K562 (cell line): Measurements from ENCODE around the gene MGA.

ENCODE experiments used
- BHLHE40 ChIP-seq: IDR thresholded peaks from 2 replicates; pipeline ENCODE4 v1.6.1; 2011; ENCODE audit warnings: low read length, improper control_type of control experiment
- CTCF ChIP-seq, 3 experiments: IDR thresholded peaks in 2 of 3; conservative IDR thresholded peaks in 1 of 3; 2 replicates each; pipeline ENCODE4 v1.5.1; 2011 to 2012; ENCODE audit warnings: low read length in 3 of 3, mild to moderate bottlenecking in 3 of 3, control low read depth in 2 of 3, improper control_type of control experiment in 1 of 3, inconsistent platforms in 1 of 3, low read depth in 1 of 3, mixed read lengths in 1 of 3, moderate library complexity in 1 of 3; ENCODE audit not compliant: insufficient read depth in 2 of 3
- ETS1 ChIP-seq: conservative IDR thresholded peaks from 2 replicates; pipeline ENCODE4 v1.6.1; 2011; ENCODE audit warnings: low read depth, mild to moderate bottlenecking, low read length; ENCODE audit not compliant: control insufficient read depth
- FIP1L1 ChIP-seq: fragments of 200-400 bp; formaldehyde crosslinking; IDR thresholded peaks from 2 replicates; pipeline ENCODE4 v1.6.1; 2018; ENCODE audit warnings: mild to moderate bottlenecking, low read depth, low read length; ENCODE audit not compliant: poor library complexity, severe bottlenecking
- JUND ChIP-seq, 2 experiments: IDR thresholded peaks; 2 replicates in 1 of 2; 3 replicates in 1 of 2; pipeline ENCODE4 v1.6.1; 2011; ENCODE audit warnings: borderline replicate concordance in 2 of 2, low read depth in 2 of 2, low read length in 2 of 2, improper control_type of control experiment in 1 of 2, missing biosample characterization in 1 of 2, missing genetic modification characterization in 1 of 2, missing genetic modification reagents in 1 of 2
- KDM1A ChIP-seq, 2 experiments: fragments of 450-650 bp; IDR thresholded peaks; 2 replicates each; pipeline ENCODE4 v1.6.1; 2016; ENCODE audit warnings: mild to moderate bottlenecking in 2 of 2
- NRF1 ChIP-seq, 2 experiments: fragments of 450-650 bp; IDR thresholded peaks in 1 of 2; conservative IDR thresholded peaks in 1 of 2; 2 replicates each; pipeline ENCODE4 v1.6.1; 2014; ENCODE audit warnings: mild to moderate bottlenecking in 2 of 2
- POLR2A ChIP-seq: fragments of 450-650 bp; conservative IDR thresholded peaks from 2 replicates; pipeline ENCODE4 v1.6.1; 2016
- RFX7 ChIP-seq: fragments of 250-450 bp; sonication (Bioruptor Pico); IDR thresholded peaks from 2 replicates; pipeline ENCODE4 v1.5.1; 2021; ENCODE audit warnings: mild to moderate bottlenecking
- TF ChIP-seq, protein P1 (sequence below): fragments of 250-450 bp; sonication (Bioruptor Pico); IDR thresholded peaks from 2 replicates; pipeline ENCODE4 v1.8.0; 2021; ENCODE audit warnings: borderline replicate concordance, mild to moderate bottlenecking, moderate library complexity; ENCODE audit not compliant: poor library complexity, severe bottlenecking

DNA sequence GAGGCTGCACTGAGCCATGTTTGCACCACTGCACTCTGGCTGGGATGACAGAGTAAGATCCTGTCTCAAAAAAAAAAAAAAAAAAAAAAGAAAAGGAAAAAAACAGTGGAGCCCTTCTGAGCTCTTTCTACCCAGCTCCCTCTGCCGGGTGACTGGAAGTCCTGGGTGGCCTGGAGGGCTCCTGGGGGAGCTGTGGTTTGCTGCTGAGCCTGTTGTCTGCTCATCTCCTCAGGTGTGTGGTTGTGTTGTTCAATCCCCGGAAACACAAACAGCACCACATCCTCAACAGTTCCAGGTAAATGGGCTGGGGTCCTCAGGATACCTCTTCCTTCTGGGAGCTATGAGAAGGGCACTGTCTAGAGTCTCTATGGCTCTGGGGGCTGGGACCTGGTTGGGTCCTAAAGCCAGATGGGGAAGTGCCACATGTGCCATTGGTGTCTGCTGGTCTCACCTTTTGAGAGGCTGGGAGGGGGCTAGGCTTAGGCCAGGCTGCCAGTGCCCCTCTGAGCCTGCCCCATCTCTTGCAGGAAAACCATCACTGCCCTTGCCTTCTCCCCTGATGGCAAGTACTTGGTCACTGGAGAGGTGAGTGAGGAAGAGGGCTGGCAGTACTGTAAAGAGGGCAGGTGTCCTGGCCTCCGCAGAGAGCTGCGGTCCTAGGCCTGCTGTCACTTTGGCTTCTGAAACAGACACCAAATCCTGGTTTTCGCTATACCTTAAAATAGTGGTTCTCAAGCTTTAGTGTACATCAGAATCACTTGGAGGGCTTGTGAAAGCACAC lies 150.6 kb downstream of the MGA start:
- TF ChIP-seq JUND (IDR thresholded peaks at IDR 0.05; ENCODE audit: borderline replicate concordance, low read depth, low read length) = no peak
- no peak for TF ChIP-seq JUND (tag; IDR thresholded peaks at IDR 0.05; ENCODE audit: borderline replicate concordance, low read depth, low read length)
- TF ChIP-seq CTCF (IDR thresholded peaks at IDR 0.05 in 2 of 3, conservative IDR thresholded peaks at IDR 0.05 in 1 of 3; ENCODE audit: insufficient read depth in 2 of 3, low read depth in 1 of 3, low read length in 3 of 3) = no peak
- no peak for TF ChIP-seq NRF1 (conservative IDR thresholded peaks at IDR 0.05 in 1 of 2, IDR thresholded peaks at IDR 0.05 in 1 of 2)
- no peak for TF ChIP-seq RFX7 (CRISPR knock-in tag)
- TF ChIP-seq, protein P1, sequence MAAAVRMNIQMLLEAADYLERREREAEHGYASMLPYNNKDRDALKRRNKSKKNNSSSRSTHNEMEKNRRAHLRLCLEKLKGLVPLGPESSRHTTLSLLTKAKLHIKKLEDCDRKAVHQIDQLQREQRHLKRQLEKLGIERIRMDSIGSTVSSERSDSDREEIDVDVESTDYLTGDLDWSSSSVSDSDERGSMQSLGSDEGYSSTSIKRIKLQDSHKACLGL (CRISPR knock-in tag) = no peak
- no peak for TF ChIP-seq FIP1L1
- TF ChIP-seq BHLHE40 = no peak
- TF ChIP-seq ETS1 = no peak
- no peak for TF ChIP-seq POLR2A
- no peak for TF ChIP-seq KDM1A (IDR thresholded peaks at IDR 0.05)
